Measurements from ENCODE around the gene SH3BP4.
"Not testable (repeated sequence)": the region's sequence is repeated elsewhere in the genome, so short reads cannot be mapped to it uniquely, and the experiment has no call there.

The SH3BP4 gene

GRCh38 chr2:234999740-235000425 lies 48.1 kb downstream of the SH3BP4 start:
- DNase-seq = no peak

DNA sequence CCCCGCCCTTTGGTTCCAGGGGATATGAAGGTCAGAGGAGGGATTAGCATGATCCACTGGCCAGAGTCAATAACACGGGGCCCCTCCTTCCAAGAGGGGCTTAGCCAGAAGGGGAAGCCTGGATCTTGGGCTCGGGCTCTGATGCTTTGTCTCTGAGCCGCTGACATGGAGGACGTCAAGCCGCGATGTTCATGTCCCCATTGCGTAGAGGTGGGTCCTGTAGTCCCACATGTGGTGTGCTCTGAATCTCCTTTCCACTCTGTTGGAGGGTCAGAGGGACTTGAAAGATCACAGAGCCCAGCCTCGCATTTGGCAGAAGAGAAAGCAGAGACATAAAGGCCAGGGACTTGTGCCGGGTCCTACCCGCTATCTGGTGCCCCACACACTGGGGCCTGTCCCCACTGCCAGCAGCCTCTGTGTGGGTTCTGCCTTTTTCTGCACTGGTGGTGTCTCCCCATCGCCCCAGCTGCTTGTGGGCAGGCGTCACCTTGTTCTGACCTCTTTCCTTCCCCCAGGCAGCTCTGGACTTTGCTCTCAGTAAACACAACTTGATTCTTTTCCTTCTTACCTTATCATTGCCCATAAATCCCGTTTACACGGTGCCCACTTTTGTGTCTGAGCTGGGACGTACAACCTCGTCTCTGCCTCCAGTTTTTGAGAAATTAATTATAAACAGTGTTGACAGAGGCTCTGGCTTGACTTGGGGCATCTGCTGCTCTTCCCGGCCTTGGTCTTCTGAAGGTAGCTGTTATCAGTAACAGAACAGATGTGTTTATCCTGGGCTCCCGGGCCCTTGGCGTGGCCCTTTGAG lies 48.8 kb downstream of the SH3BP4 start:
- no peak for DNase-seq

DNA sequence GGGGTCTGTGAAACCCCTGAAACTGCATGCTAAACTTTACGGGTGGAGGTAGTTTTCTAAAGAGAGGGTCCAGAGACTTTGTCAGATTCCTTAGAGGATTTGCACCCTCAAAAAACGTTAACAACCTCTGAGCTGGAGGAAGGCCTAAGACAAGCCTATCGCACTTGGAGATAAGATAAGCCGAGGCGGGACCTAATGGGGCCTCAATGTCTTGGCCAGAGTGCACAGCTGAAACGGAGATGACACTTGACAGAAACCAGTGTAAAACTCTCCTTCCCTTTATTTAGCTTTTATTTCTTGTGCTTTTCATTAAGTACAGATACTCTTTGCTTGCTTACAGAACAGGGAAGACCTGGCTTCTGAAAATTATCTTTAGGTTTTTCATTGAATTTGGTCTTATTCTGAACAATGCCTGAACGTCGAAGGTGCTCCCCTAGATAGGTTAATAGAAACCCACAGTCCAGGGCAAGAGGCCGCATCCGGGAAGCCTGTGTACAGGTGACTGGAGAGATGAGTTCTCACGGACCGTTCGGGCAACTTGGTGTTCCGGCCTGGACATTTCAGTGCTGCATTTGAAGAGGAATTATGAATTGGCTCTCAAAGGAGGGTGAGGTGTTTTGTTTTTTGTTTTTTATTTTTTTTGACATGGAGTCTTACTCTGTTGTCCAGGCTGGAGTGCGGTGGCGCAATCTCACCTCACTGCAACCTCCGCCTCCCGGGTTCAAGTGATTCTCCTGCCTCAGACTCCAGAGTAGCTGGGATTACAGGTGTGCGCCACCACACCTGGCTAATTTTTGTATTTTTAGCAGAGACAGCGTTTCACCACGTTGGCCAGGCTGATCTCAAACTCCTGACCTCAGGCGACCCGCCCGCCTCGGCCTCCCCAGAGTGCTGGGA lies 49.7 kb downstream of the SH3BP4 start:
- DNase-seq = no peak

DNA sequence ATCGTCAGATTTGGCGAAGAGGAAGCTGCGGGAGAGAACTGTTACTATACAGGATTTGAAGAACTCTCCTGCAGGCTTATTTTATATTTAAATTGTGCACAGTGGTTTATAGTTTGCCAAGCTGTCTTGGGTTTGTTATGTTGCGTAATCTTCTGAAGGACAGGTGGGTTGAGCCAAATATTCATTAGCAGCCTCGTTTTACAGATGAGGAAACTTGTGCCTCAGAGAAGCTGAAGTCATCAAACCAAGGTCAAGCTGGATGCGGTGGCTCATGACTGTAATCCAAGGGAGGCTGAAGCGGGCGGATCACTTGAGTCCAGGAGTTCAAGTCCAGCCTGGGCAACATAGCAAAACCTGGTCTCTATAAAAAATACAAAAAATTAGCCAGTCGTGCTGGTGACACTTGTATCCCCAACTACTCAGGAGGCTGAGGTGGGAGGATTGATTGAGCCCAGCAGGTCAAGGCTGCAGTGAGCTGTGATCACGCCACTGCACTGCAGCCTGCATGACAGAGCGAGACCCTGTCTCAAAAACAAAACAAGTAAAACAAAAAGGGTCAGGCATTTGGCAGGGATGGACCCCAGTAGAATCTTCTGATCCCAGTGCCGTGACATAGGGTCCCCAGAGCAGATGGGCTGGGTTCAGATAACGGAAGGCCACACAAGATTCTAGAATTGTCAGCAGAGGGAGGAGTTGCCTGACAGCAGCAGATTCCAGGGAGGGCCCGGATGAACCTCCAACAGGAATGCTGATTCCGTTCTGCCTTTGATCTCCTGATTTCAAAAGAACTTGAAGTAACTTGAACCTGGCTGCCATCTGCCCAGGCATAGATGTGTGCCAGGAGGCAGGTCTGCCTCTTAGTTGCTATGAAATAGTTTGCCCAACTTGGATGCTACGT lies 50.6 kb downstream of the SH3BP4 start:
- DNase-seq = no peak

DNA sequence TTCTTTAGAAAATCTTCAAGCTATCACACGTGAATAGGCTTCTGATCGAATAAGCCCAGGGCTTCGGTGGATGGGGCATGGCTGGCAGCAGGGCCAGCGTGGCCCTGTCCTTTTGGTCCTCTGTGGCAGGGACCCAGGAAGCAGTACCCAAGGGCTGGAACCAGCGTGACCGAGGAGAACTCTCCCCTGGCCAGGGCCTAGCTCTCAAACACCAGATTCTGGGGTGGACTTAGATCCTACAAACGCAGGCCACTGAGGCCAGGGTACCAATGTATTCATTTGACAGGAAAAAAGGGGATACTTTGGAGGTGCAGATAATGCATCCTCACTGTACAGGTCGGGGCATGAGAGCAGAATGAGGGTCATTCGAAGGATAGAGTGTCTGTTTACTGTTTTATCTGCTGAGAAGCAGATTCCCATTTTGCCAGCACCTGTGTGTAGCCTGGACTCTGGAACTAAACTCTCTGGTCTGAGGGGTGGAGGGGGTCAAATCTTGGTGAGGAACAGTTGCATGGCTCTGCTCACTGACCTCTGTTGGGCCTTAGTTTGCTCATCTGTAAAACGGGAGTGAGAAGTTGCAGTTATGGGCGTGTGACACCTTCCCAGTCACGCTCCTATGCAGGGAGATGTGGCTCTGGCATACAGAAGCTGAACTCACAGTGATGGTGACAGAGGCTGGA lies 51.4 kb downstream of the SH3BP4 start:
- DNase-seq = no peak

DNA sequence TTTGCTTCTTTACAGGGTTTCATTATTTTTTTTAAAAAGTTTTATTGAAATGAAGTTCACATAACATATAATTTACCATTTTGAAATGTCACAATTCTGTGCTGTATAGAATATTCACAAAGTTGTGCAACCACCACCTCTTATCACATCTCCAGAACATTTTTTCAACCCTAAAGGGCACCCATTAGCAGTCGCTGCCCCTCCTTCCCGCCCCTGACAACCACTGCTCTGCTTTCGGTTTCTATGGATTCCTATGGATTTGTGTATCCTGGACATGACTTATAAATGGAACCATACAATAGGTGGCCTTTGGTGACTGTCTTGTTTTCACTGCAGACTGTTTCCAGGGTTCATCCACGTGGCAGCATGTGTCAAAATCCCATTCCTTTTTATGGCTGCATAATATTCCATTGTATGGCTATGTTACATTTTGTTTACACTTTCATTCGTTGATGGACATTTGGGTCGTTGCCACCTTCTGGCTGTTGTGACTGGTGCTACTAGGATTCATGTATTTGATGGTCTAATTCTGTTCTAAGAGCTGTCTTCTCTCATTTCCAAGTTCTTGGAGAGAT lies 52.6 kb downstream of the SH3BP4 start:
- no peak for DNase-seq

DNA sequence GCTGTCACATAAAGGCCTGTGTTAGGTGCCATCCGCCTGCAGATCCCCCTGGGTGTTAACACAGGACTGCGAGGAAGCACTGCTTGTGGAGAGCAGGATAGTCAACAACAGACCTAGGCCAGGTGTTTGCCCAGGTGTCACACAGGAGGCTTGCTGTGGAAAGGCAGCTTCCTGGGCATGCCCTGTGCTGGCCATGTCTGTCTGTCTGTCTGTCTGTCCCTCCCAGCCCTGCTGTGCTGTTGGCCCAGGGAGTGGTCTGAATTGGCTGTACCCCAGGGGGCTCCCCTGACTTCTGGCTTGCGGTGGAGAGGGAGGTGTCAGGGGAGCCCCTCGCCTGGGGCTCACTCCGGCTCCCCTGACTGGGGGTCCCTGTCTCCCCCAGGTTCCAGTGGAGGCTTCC lies 53.2 kb downstream of the SH3BP4 start:
- no peak for DNase-seq

DNA sequence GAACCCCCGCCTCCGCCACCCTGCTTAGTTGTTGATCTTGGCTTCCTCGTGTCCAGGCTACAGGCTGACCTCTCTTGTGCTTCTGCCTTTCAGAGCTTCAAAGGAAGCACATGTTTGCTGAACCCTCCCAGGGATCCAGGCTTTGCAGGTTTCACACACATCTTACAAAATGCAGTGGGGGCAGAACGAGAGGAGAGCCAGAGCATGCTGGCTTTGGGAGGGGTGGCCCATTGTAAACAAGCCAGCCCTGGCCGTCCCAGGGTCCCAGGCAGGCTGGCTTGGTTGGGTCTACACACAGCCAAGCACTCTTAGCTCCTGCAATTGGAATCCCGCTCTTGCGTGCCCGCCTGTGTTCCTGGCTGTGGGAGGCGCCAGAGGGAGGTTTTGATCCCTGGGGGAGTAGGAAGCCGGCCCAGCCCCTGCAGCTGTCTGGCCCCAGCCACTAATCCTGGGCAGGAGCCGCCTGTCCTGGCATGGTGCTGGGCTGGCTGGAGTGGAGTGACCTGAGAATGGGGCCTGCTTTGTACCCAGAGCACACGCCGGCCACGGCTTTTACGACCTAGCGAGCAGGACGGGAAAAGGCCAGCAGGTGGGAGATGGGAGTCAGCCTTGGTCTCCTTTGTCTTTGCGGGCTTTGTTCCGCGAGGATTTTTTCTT lies 53.9 kb downstream of the SH3BP4 start:
- DNase-seq = no peak

DNA sequence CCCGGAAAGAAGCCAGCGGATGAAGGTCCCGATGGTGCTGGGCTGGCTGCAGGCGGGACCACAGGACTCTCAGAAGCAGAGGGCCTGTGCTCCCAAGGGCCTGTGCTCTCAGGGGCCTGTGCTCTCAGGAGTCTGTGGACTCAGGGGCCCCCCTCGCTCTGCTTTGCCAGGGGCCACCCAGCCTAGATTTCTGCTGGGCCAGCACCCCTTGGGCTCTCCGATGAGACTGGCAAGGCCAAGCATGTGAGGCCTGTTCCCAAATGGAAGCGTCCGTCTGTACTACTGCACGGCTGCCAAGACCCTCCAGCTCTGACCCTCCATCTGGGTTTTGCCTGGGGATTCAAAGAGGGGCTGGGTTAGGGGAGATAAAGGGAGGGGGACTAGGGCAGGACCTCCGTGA lies 54.6 kb downstream of the SH3BP4 start:
- no peak for DNase-seq

GRCh38 chr2:235006986-235007385 lies 55.2 kb downstream of the SH3BP4 start:
- no peak for DNase-seq

DNA sequence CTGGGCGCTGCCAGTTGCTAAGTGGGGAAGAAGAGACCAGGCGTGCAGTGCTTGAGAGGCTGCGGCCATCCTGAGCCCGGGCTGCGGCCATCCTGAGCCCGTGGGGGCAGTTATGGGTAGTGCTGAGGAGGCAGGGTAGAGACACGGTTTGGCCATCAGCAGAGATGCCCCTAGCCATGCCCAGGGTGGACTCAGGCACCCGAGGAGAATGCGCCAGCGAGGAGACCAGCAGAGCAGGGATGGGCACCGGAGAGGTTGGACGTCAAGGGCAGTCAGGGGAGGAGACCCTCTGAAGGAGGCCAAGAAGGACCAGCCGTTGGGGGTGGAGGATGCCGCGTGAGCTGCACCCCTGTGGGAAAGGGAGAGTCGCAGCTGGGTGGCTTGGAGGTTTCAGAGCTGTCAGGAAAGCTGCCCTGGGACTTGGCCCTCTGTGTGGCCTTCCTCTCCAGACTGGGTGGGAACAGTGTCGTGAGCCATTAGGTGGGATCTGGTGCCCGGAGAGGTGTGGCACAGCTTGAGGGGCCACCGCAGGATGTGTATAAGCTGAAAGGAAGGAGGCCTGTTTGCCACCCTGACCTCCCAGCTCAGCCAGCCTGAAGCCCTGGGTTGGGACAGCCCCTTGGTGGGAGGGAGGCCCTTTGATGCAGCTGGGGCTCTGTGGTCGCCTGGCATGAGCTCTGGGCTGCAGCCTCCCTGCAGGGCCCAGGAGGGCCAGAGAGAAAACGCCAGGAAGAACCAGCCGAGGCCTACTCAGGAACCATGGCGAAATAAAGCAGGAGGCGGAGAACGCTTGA lies 56.0 kb downstream of the SH3BP4 start:
- no peak for DNase-seq

- no peak for DNase-seq
Measured at GRCh38 chr2:235008584-235009044, 56.8 kb downstream of the SH3BP4 start.

DNA sequence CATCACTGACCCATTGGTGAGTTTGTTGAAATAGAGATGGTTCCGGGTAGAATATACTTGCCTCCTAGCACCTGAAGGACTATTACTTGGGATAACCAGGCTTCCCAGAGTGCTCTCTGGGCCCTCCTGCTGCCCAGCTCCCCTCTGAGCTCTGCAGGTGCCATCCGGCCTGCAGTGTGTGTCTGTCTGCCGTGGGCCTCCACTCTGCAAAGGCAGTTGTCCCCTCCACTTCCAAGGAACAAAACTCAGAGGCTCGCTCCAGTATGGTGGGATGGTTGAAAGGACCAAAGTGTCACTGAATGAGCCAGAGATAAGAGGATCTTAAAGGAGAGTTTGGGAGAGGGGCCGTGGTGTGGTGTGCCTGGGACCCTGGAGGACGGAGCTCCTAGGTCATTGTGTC lies 57.3 kb downstream of the SH3BP4 start:
- DNase-seq = no peak

- DNase-seq = no peak
Measured at GRCh38 chr2:235010117-235010714, 58.4 kb downstream of the SH3BP4 start.

DNA sequence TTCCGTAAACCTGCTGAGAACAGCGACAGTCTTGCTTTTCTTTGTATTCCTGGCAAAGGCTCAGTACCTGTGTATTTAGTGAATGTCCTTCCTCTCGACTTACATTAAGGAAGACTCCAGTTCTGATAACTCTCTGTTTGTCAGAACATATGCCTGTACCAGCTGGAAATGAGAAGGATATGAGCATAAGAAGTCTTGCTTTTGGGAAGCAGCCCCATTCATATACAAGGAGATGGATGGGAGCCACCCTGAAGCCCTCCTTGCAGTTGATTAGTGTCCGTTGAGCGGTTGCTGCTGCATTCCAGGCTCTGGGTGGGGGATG lies 59.8 kb downstream of the SH3BP4 start:
- DNase-seq = no peak

GRCh38 chr2:235011929-235012631 lies 60.3 kb downstream of the SH3BP4 start:
- DNase-seq = no peak

- no peak for DNase-seq
Measured at GRCh38 chr2:235017441-235017840, 65.6 kb downstream of the SH3BP4 start.

- no peak for DNase-seq
Measured at GRCh38 chr2:235018838-235019237, 67.0 kb downstream of the SH3BP4 start.

DNA sequence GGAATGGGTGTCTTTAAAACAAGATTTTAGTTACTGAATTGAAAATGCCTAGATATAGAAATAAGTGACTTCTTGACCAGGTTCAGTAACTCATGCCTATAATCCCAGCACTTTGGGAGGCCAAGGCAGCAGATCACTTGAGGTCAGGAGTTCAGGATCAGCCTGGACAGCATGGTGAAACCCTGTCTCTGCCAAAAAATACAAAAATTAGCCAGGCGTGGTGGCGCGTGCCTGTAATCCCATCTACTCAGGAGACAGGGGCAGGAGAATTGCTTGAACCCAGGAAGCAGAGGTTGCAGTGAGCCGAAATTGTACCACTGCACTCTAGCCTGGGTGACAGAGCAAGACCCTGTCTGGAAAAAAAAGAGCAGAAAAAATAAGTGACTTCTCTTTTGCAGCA lies 68.3 kb downstream of the SH3BP4 start:
- DNase-seq = not testable (repeated sequence)
